HEK293 (cell line): ENCODE measurements around the gene MIS18A.

Experiments used
- GLI4 ChIP-seq: fragments of 450-650 bp; formaldehyde crosslinking; IDR thresholded peaks from 2 replicates; pipeline ENCODE4 v1.5.1; 2016; ENCODE audit warnings: missing biosample characterization, missing genetic modification characterization
- IKZF3 ChIP-seq: fragments of 450-650 bp; IDR thresholded peaks from 2 replicates; pipeline ENCODE4 v1.5.0; 2018; ENCODE audit warnings: missing biosample characterization, mild to moderate bottlenecking, missing genetic modification characterization, moderate library complexity
- MEIS1 ChIP-seq: sonication (generic); formaldehyde crosslinking; IDR thresholded peaks from 2 replicates; pipeline ENCODE4 v1.8.1; 2022; ENCODE audit warnings: missing genetic modification reagents, mild to moderate bottlenecking, borderline replicate concordance
- PATZ1 ChIP-seq: fragments of 450-650 bp; formaldehyde crosslinking; IDR thresholded peaks from 2 replicates; pipeline ENCODE4 v1.5.1; 2016; ENCODE audit warnings: missing biosample characterization, missing genetic modification characterization
- PRDM2 ChIP-seq: fragments of 450-650 bp; formaldehyde crosslinking; IDR thresholded peaks from 2 replicates; pipeline ENCODE4 v1.5.1; 2016; ENCODE audit warnings: missing biosample characterization, missing genetic modification characterization, borderline replicate concordance
- PRDM4 ChIP-seq: fragments of 450-650 bp; formaldehyde crosslinking; IDR thresholded peaks from 2 replicates; pipeline ENCODE4 v1.5.1; 2017; ENCODE audit warnings: missing biosample characterization, missing genetic modification characterization
- WT1 ChIP-seq: fragments of 450-650 bp; formaldehyde crosslinking; IDR thresholded peaks from 2 replicates; pipeline ENCODE4 v1.5.1; 2016; ENCODE audit warnings: missing biosample characterization, missing genetic modification characterization
- YY1 ChIP-seq: fragments of 450-650 bp; formaldehyde crosslinking; IDR thresholded peaks from 2 replicates; pipeline ENCODE4 v1.5.1; 2018; ENCODE audit warnings: missing biosample characterization, missing genetic modification characterization
- ZBTB7A ChIP-seq: fragments of 450-650 bp; formaldehyde crosslinking; IDR thresholded peaks from 2 replicates; pipeline ENCODE4 v1.5.1; 2016; ENCODE audit warnings: low read depth, missing biosample characterization, missing genetic modification characterization
- ZFP37 ChIP-seq: fragments of 450-650 bp; formaldehyde crosslinking; IDR thresholded peaks from 2 replicates; pipeline ENCODE4 v1.5.1; 2016; ENCODE audit warnings: missing biosample characterization, missing genetic modification characterization
- ZNF10 ChIP-seq: fragments of 450-650 bp; formaldehyde crosslinking; IDR thresholded peaks from 2 replicates; pipeline ENCODE4 v1.5.1; 2017; ENCODE audit warnings: missing biosample characterization, missing genetic modification characterization
- ZNF18 ChIP-seq: fragments of 450-650 bp; formaldehyde crosslinking; IDR thresholded peaks from 2 replicates; pipeline ENCODE4 v1.5.1; 2016; ENCODE audit warnings: missing biosample characterization, missing genetic modification characterization
- ZNF2 ChIP-seq: fragments of 450-650 bp; formaldehyde crosslinking; IDR thresholded peaks from 2 replicates; pipeline ENCODE4 v1.5.1; 2016; ENCODE audit warnings: missing biosample characterization, missing genetic modification characterization
- ZNF391 ChIP-seq: fragments of 450-650 bp; formaldehyde crosslinking; IDR thresholded peaks from 2 replicates; pipeline ENCODE4 v1.5.1; 2016; ENCODE audit warnings: low read depth, missing biosample characterization, missing genetic modification characterization, borderline replicate concordance
- ZNF449 ChIP-seq: fragments of 450-650 bp; formaldehyde crosslinking; IDR thresholded peaks from 2 replicates; pipeline ENCODE4 v1.5.1; 2017; ENCODE audit warnings: missing biosample characterization, mild to moderate bottlenecking, missing genetic modification characterization, moderate library complexity
- ZNF501 ChIP-seq: fragments of 450-650 bp; formaldehyde crosslinking; IDR thresholded peaks from 2 replicates; pipeline ENCODE4 v1.5.1; 2016; ENCODE audit warnings: missing biosample characterization, missing genetic modification characterization
- ZNF514 ChIP-seq: fragments of 450-650 bp; formaldehyde crosslinking; IDR thresholded peaks from 2 replicates; pipeline ENCODE4 v1.5.1; 2016; ENCODE audit warnings: missing biosample characterization, missing genetic modification characterization
- ZNF610 ChIP-seq: fragments of 450-650 bp; formaldehyde crosslinking; IDR thresholded peaks from 2 replicates; pipeline ENCODE4 v1.5.1; 2016; ENCODE audit warnings: missing biosample characterization, missing genetic modification characterization, borderline replicate concordance
- ZNF626 ChIP-seq: fragments of 450-650 bp; sonication (Bioruptor Pico); formaldehyde crosslinking; IDR thresholded peaks from 2 replicates; pipeline ENCODE4 v1.5.1; 2018; ENCODE audit warnings: missing biosample characterization, missing genetic modification characterization, inconsistent platforms
- ZNF639 ChIP-seq: fragments of 450-650 bp; formaldehyde crosslinking; IDR thresholded peaks from 2 replicates; pipeline ENCODE4 v1.5.1; 2016; ENCODE audit warnings: missing biosample characterization, missing genetic modification characterization
- ZNF747 ChIP-seq: fragments of 450-650 bp; formaldehyde crosslinking; IDR thresholded peaks from 2 replicates; pipeline ENCODE4 v1.5.1; 2016; ENCODE audit warnings: missing biosample characterization, missing genetic modification characterization
- ZNF777 ChIP-seq: fragments of 450-650 bp; formaldehyde crosslinking; IDR thresholded peaks from 2 replicates; pipeline ENCODE4 v1.5.1; 2017; ENCODE audit warnings: missing biosample characterization, missing genetic modification characterization, borderline replicate concordance

MIS18A gene

GRCh38 chr21:32278518-32279376, at the start of gene MIS18A (continued):
- no peak for TF ChIP-seq ZNF18 (tag by site-specific recombination)
- TF ChIP-seq ZFP37 (tag by site-specific recombination): peak; percentile 74; the same call in 1 of the 2 replicates
- TF ChIP-seq ZNF777: no peak; the same call in 1 of the 2 replicates
- no peak for TF ChIP-seq ZNF747
- TF ChIP-seq PRDM4 (tag by site-specific recombination): peak; percentile 70; the same call in 1 of the 2 replicates
- no peak; the same call in none of the 2 replicates for TF ChIP-seq ZNF2
- TF ChIP-seq ZNF639 (tag by site-specific recombination): peak; percentile 82
- TF ChIP-seq PRDM2 (tag by site-specific recombination): no peak
- no peak for TF ChIP-seq ZNF626 (tag by site-specific recombination)
- peak; percentile 58; the same call in 1 of the 2 replicates for TF ChIP-seq ZBTB7A (tag by site-specific recombination)
- TF ChIP-seq MEIS1 (CRISPR knock-in tag): no peak
- no peak; the same call in 1 of the 2 replicates for TF ChIP-seq GLI4 (tag by site-specific recombination)
- TF ChIP-seq ZNF501: no peak
- peak; percentile 56; the same call in 1 of the 2 replicates for TF ChIP-seq ZNF449 (tag by site-specific recombination)
- peak; percentile 76; the same call in 1 of the 2 replicates for TF ChIP-seq ZNF610 (tag by site-specific recombination)
- no peak for TF ChIP-seq ZNF514 (tag by site-specific recombination)
- peak; percentile 77 for TF ChIP-seq PATZ1 (tag by site-specific recombination)
- no peak for TF ChIP-seq WT1 (tag by site-specific recombination)
- TF ChIP-seq IKZF3 (tag by site-specific recombination): peak; percentile 68; the same call in 1 of the 2 replicates
- TF ChIP-seq YY1 (tag by site-specific recombination): peak; percentile 97
- peak; percentile 53; the same call in 1 of the 2 replicates for TF ChIP-seq ZNF391 (tag by site-specific recombination)
- peak; percentile 17; the same call in 1 of the 2 replicates for TF ChIP-seq ZNF10
